Right cardiac atrium (tissue), 5 donors: ENCODE results near the gene CST9L. TPM values are rescaled to one million over a fixed set of nuclear protein-coding genes. Genes with fewer than 3 reads are reported as not detected.

ENCODE experiments used
- ATAC-seq, 2 donors: fragments of 200-7000 bp; cut with Tn5 transposase; one replicate each; pipeline versions ENCODE4 v1.8.0 to v1.9.1; 2020; ENCODE audit warnings: moderate library complexity in 2 of 2, mild to moderate bottlenecking in 1 of 2
- DNase-seq, 3 donors: peaks; one replicate each; pipeline ENCODE4 v3.0.0-alpha.2; 2020
- H3K27ac ChIP-seq: one replicate; pipeline ENCODE4 v1.5.1; 2013; ENCODE audit warnings: mild to moderate bottlenecking, low read length, control low read depth, moderate library complexity
- H3K27me3 ChIP-seq: one replicate; pipeline ENCODE4 v1.6.1; 2013; ENCODE audit not compliant: control insufficient read depth, insufficient read depth
- H3K4me1 ChIP-seq: one replicate; pipeline ENCODE4 v1.6.1; 2013; ENCODE audit warnings: low read length; ENCODE audit not compliant: control insufficient read depth, insufficient read depth
- H3K4me3 ChIP-seq: one replicate; pipeline ENCODE4 v1.5.1; 2013; ENCODE audit warnings: low read length, control low read depth
- H3K9me3 ChIP-seq: one replicate; pipeline ENCODE4 v1.6.1; 2013; ENCODE audit warnings: low read length; ENCODE audit not compliant: control insufficient read depth
- WGBS: extraction: QIAGEN DNeasy Blood & Tissue Kit; methylation state at CpG from one replicate; pipeline ENCODE4 v1.1.7; 2013; 5-methylcytosine and 5-hydroxymethylcytosine counted together
- intact Hi-C, 4 donors: fragments of 100-400 bp; cut with DNase I; formaldehyde crosslinking; loops; one replicate each; pipeline versions ENCODE4 v1.11.0 to v1.14.0; 2022 to 2023
- polyA plus RNA-seq: library from polyadenylated mRNA; stranded (reverse); fragments of 200-250 nt; gene quantifications from one replicate; pipeline ENCODE4 v1.2.3, GENCODE V29; 2013
- total RNA-seq, 4 donors: library from RNA; stranded (reverse); fragmentation: NEBNext Ultra II Directional; extraction: Animal tissue kit (Norgen Biotek cat#: 25700); gene quantifications; one replicate each; pipeline ENCODE4 v1.2.1, GENCODE V29; 2021
- donor health status: healthy with polysubstance abuse.
- donor health status: DM: no; HTN: yes; CAD: no.
- donor health status: DM: no; HTN: no; CAD: no.
- donor health status: DM: no; HTN: yes; CAD: no; lungs with severe emphysema.
- donor health status: DM: yes; HTN: yes; CAD: no.

CST9L gene
- total and polyA plus RNA-seq, 5 donors = not detected

DNA sequence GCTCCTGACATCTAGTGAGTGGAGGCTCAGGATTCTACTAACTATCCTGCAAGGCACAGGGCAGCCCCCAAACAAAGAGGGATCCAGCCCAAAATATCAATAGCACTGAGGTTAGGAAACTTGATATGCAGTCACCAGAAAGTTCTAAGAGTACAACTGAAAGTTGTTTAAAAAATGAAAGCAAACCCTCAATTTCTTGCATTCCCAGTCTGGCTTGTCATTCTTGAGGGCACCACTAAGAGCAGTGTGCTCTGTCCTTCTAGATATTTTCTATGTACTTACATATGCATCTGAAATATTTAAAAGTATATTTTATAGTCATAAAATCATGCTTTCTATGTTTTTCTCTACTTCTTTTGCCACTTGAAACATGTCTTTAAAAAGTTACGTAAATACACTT lies 41.4 kb downstream of the CST9L start:
- Histone ChIP-seq H3K27me3 (no peaks in the 10 kb centered on the region), H3K4me3 (no peak overlapping the region), H3K9me3 (no peaks in the 10 kb centered on the region), H3K27ac (no peak overlapping the region), H3K4me1 (no peaks in the 10 kb centered on the region)
- no peak for ATAC-seq
- 96% methylated on average over 1 of the region's 1 CpG for WGBS
- DNase-seq = no peak
- intact Hi-C loops = loop anchor here in 1 of 4 donors (10.0 kb wide), 1 partner anchor 1078 kb away; no protein-coding TSS in a partner anchor

DNA sequence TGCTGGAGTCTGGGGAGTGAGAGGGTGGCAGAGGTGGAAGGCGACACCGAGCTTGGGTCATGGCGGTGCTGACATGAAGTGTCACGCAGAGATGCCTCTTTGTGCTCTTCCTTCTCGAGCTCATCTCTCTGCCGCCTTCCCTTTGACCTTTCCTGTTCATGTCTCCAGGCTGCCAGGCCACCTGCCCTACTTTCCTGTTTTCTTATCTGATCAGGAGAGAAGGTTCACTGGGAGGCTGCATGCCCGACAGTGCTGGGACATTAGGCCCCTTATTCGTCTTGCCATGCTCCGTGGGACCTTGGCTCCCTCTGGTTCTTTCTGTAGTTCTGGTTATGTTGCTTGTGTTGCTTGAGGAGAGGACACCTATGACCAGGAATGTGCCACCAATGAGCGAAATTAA lies 44.1 kb downstream of the CST9L start:
- ATAC-seq (no peak), DNase-seq (no peak)
- H3K27me3 ChIP-seq = no peaks in the 10 kb centered on the region
- H3K9me3 ChIP-seq = no peaks in the 10 kb centered on the region
- intact Hi-C loops = loop anchor here in 1 of 4 donors (10.0 kb wide), 1 partner anchor 1081 kb away; no protein-coding TSS in a partner anchor
- no peak overlapping the region for H3K4me3 ChIP-seq
- H3K4me1 ChIP-seq = no peaks in the 10 kb centered on the region
- 81% methylated on average over 10 of the region's 10 CpGs for WGBS
- H3K27ac ChIP-seq = no peak overlapping the region

DNA sequence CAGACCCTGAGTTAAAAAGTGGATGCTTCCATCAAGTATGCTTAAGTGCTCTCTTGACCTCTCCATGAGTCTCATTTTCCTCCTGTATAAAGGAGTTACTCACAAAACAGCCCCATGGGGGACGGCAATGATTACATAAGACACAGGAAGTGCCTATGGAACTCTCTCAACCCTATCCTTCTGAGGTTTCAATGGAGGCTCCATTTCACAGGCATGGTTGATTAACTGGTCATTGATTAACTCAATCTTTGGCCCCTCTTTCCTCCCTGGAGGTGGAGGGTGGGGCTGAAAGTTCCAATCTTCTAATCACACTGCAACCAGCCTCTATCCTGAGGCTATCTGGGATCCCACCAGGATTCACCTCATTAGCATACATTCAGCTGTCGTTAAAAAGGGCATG lies 48.1 kb downstream of the CST9L start:
- intact Hi-C loops = loop anchor here in 1 of 4 donors (10.0 kb wide), 1 partner anchor 1085 kb away; no protein-coding TSS in a partner anchor
- H3K9me3 ChIP-seq = no peaks in the 10 kb centered on the region
- no peak overlapping the region for H3K4me3 ChIP-seq
- WGBS = 64% methylated on average over 2 of the region's 2 CpGs
- no peaks in the 10 kb centered on the region for H3K27me3 ChIP-seq
- H3K4me1 ChIP-seq = no peaks in the 10 kb centered on the region
- ATAC-seq (no peak), DNase-seq (no peak)
- no peak overlapping the region for H3K27ac ChIP-seq

DNA sequence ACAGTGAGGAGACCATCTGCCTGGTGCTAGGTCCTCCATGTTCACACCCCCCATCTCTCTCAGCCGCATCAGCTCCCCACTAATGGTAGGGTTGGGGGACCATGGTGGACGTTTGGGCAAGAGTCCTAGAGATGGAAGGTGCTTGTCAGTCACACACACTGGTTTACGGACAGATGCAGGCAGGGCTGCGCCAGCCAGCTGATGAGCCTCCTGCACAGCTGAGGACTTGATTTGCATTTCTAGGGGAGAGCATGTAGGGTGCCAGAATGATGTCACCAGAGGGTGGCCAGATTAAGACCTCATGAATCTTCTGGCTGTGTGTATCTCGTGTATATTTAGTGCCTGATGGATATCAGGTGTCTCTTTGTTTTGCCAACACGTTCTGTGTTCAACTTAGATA lies 48.7 kb downstream of the CST9L start:
- Histone ChIP-seq H3K27ac (no peak overlapping the region), H3K27me3 (no peaks in the 10 kb centered on the region), H3K4me3 (no peak overlapping the region), H3K9me3 (no peaks in the 10 kb centered on the region), H3K4me1 (no peaks in the 10 kb centered on the region)
- DNase-seq (no peak), ATAC-seq (no peak)
- WGBS = 74% methylated on average over 6 of the region's 6 CpGs
- intact Hi-C loops = no loop called here

DNA sequence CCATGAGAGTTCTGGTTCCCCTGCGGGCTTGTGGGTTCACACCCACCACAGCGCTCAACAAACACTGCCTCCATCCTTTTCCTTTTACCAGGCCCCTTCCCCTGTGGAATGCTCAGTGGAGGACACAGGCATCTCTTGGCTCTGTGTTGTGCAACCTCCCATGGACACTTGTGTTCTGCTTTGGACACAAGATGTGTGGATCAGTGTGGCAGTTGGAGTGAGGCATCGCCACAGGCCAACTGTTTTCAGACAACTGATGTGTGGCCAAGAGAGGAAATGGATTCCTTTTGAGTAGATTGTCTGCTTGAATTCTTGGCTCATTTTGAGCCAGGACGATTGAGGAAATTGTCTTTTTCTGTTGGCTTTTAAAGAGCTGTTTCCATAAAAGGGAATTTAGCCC lies 50.6 kb downstream of the CST9L start:
- intact Hi-C loops = no loop called here
- no peak overlapping the region for H3K4me3 ChIP-seq
- H3K9me3 ChIP-seq = no peaks in the 10 kb centered on the region
- 71% methylated on average over 4 of the region's 4 CpGs for WGBS
- H3K4me1 ChIP-seq = no peaks in the 10 kb centered on the region
- DNase-seq (no peak), ATAC-seq (no peak)
- H3K27ac ChIP-seq = no peak overlapping the region
- no peaks in the 10 kb centered on the region for H3K27me3 ChIP-seq

DNA sequence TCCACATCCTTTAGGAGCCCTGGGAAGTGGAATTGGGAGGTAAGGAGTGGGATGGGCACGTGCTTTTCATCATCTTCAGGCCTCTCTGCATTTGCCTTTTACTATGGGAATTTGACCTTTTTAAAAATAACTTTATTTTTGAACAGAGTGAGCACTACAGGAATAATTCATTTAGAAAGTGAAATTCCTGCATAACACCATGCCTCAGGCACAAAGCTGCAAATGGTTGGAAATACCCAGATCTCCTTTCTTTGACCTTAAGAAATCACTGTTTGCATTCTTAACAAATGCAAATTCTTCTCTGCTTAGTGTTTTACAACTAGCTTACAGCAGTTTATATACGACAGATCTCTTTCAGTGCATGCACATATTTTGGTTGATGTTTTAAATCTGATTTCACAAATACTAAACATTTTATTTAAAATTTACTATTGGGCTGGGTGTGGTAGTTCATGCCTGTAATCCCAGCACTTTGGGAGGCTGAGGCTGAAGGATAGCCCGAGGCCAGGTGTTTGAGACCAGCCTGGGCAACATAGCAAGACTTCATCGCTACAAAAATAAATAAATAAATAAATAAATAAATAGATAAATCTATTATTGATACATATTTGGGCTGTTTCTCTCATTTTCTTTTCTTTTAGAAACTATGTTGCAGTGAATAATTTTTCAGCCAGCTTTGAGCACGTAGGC lies 52.9 kb downstream of the CST9L start:
- DNase-seq (no peak), ATAC-seq (no peak)
- 78% methylated on average over 5 of the region's 5 CpGs for WGBS
- Histone ChIP-seq H3K9me3 (no peaks in the 10 kb centered on the region), H3K4me3 (no peak overlapping the region), H3K27ac (no peak overlapping the region), H3K4me1 (no peaks in the 10 kb centered on the region), H3K27me3 (no peaks in the 10 kb centered on the region)
- intact Hi-C loops = no loop called here

DNA sequence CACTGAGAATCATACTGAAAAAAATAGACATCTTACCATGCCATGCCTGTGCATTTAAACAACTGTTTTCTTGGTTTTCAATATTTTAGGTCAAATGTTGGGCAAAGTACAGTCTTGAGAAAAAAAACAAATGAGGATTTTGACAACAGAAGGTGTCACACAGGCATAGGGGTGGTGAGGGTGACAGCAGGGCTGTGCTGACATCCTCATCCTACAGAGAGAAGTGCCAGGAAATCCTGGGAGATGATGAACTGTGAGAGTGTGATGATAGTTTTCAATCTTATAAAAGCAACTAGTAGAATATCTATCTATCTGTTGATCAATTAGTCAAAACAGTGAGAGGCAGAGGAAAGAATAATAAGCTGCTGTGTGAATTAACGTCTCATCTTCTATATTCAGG lies 53.4 kb downstream of the CST9L start:
- WGBS = 44% methylated on average over 1 of the region's 1 CpG
- intact Hi-C loops = no loop called here

More for the DNA sequence above, 53.4 kb downstream of the CST9L start:
- no peak overlapping the region for H3K4me3 ChIP-seq
- ATAC-seq (no peak), DNase-seq (no peak)
- no peaks in the 10 kb centered on the region for H3K27me3 ChIP-seq
- H3K4me1 ChIP-seq = no peaks in the 10 kb centered on the region
- no peak overlapping the region for H3K27ac ChIP-seq
- H3K9me3 ChIP-seq = no peaks in the 10 kb centered on the region

Other genes starting within 250 kb of the CST9L start
- 10 to 100 TPM in 1 of 4 donors, 1 to 10 TPM in 3; 7.4 to 16.9 (median 8.7) TPM for gene NXT1, start 217.7 kb downstream of the CST9L start, total RNA-seq
- 9.7 TPM for gene NXT1, start 217.7 kb downstream of the CST9L start, polyA plus RNA-seq
- gene GZF1, start 206.3 kb downstream of the CST9L start, total RNA-seq = 10 to 100 TPM; 19.1 to 24.8 (median 21.1) TPM
- 10.4 TPM for gene GZF1, start 206.3 kb downstream of the CST9L start, polyA plus RNA-seq
- gene NAPB, start 147.0 kb downstream of the CST9L start, total RNA-seq = 1 to 10 TPM; 6.7 to 8.7 (median 7.8) TPM
- gene NAPB, start 147.0 kb downstream of the CST9L start, polyA plus RNA-seq = 4.3 TPM
- not detected for gene CSTL1, start 128.8 kb downstream of the CST9L start, total RNA-seq
- not detected for gene CSTL1, start 128.8 kb downstream of the CST9L start, polyA plus RNA-seq
- gene CST11, start 115.6 kb downstream of the CST9L start, total RNA-seq = not detected
- gene CST11, start 115.6 kb downstream of the CST9L start, polyA plus RNA-seq = not detected
- gene CST8, start 77.4 kb downstream of the CST9L start, total RNA-seq = not detected
- gene CST8, start 77.4 kb downstream of the CST9L start, polyA plus RNA-seq = not detected
- not detected for gene CST9, start 37.4 kb upstream of the CST9L start, total RNA-seq
- gene CST9, start 37.4 kb upstream of the CST9L start, polyA plus RNA-seq = not detected
- 1,000 to 10,000 TPM in 1 of 4 donors, 100 to 1,000 TPM in 3; 785 to 1,029 (median 931) TPM for gene CST3, start 69.5 kb upstream of the CST9L start, total RNA-seq
- 1,076 TPM for gene CST3, start 69.5 kb upstream of the CST9L start, polyA plus RNA-seq
- gene CST4, start 120.6 kb upstream of the CST9L start, total RNA-seq = not detected
- not detected for gene CST4, start 120.6 kb upstream of the CST9L start, polyA plus RNA-seq
- not detected for gene CST1, start 182.5 kb upstream of the CST9L start, total RNA-seq
- not detected for gene CST1, start 182.5 kb upstream of the CST9L start, polyA plus RNA-seq